ENCODE measurements around the gene ADAMTS12.

DNA sequence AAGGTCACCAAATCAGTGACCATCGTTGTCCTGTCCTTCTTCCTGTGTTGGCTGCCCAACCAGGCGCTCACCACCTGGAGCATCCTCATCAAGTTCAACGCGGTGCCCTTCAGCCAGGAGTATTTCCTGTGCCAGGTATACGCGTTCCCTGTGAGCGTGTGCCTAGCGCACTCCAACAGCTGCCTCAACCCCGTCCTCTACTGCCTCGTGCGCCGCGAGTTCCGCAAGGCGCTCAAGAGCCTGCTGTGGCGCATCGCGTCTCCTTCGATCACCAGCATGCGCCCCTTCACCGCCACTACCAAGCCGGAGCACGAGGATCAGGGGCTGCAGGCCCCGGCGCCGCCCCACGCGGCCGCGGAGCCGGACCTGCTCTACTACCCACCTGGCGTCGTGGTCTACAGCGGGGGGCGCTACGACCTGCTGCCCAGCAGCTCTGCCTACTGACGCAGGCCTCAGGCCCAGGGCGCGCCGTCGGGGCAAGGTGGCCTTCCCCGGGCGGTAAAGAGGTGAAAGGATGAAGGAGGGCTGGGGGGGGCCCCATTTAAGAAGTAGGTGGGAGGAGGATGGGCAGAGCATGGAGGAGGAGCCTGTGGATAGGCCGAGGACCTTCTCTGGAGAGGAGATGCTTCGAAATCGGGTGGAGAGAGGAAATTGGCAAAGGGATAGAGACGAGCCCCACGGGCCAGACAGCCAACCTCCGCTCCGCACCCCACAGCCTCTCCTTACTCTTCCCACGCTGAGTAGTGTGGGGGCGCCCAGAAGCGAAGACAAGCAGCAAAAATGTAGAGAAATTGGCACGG lies 46.1 kb upstream of the ADAMTS12 start:
- no peak for TF ChIP-seq MTA3 (IDR thresholded peaks at IDR 0.05; ENCODE audit: borderline replicate concordance, low read length)
- no peak for TF ChIP-seq EP300 (IDR thresholded peaks at IDR 0.05; ENCODE audit: borderline replicate concordance in 1 of 2, control insufficient read depth in 1 of 2, low read depth in 2 of 2, low read length in 2 of 2)
- TF ChIP-seq EZH2 (IDR thresholded peaks at IDR 0.05; ENCODE audit: borderline replicate concordance, control insufficient read depth, low read depth, low read length): no peak
- TF ChIP-seq, protein P1, sequence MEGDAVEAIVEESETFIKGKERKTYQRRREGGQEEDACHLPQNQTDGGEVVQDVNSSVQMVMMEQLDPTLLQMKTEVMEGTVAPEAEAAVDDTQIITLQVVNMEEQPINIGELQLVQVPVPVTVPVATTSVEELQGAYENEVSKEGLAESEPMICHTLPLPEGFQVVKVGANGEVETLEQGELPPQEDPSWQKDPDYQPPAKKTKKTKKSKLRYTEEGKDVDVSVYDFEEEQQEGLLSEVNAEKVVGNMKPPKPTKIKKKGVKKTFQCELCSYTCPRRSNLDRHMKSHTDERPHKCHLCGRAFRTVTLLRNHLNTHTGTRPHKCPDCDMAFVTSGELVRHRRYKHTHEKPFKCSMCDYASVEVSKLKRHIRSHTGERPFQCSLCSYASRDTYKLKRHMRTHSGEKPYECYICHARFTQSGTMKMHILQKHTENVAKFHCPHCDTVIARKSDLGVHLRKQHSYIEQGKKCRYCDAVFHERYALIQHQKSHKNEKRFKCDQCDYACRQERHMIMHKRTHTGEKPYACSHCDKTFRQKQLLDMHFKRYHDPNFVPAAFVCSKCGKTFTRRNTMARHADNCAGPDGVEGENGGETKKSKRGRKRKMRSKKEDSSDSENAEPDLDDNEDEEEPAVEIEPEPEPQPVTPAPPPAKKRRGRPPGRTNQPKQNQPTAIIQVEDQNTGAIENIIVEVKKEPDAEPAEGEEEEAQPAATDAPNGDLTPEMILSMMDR (IDR thresholded peaks at IDR 0.05 in 2 of 3, conservative IDR thresholded peaks at IDR 0.05 in 1 of 3; ENCODE audit: control insufficient read depth in 2 of 3, extremely low read depth in 1 of 3, insufficient read depth in 1 of 3, low read depth in 3 of 3, low read length in 3 of 3): no peak
